Activated naive CD4-positive, alpha-beta T cell treated with anti-CD3 and anti-CD28 coated beads, Interleukin-2, amount 10 ng/mL, durations not matched to agents 7 days and 5 days (primary cell): Measurements from ENCODE around the gene MGAT5.
A peak's percentile ranks its signal among the peaks of the same experiment; 100 is the strongest.

Experiments
- CTCF ChIA-PET: fragments of 350-600 bp; sonication (Branson Sonifier 250); formaldehyde crosslinking; loops from one replicate; lab custom pipeline; 2021; ENCODE audit warnings: antibody characterized with exemption; lab: Charles Lee
- DNase-seq: peaks from one replicate; pipeline ENCODE4 v3.0.0-alpha.2; 2020
- H3K27ac Mint-ChIP-seq: one replicate; pipeline ENCODE4 v1.8.0; 2021; ENCODE audit warnings: mild to moderate bottlenecking, moderate library complexity, mixed read lengths
- H3K27me3 Mint-ChIP-seq: one replicate; pipeline ENCODE4 v1.8.0; 2021; ENCODE audit warnings: mild to moderate bottlenecking, mixed read lengths
- H3K36me3 Mint-ChIP-seq: one replicate; pipeline ENCODE4 v1.8.0; 2021; ENCODE audit warnings: mixed read lengths
- H3K4me1 Mint-ChIP-seq: one replicate; pipeline ENCODE4 v1.8.0; 2021; ENCODE audit warnings: mixed read lengths
- H3K4me3 Mint-ChIP-seq: one replicate; pipeline ENCODE4 v1.8.0; 2021; ENCODE audit warnings: mild to moderate bottlenecking, moderate library complexity, mixed read lengths
- H3K9me3 Mint-ChIP-seq: one replicate; pipeline ENCODE4 v1.8.0; 2021; ENCODE audit warnings: mixed read lengths

MGAT5 gene, protein sequence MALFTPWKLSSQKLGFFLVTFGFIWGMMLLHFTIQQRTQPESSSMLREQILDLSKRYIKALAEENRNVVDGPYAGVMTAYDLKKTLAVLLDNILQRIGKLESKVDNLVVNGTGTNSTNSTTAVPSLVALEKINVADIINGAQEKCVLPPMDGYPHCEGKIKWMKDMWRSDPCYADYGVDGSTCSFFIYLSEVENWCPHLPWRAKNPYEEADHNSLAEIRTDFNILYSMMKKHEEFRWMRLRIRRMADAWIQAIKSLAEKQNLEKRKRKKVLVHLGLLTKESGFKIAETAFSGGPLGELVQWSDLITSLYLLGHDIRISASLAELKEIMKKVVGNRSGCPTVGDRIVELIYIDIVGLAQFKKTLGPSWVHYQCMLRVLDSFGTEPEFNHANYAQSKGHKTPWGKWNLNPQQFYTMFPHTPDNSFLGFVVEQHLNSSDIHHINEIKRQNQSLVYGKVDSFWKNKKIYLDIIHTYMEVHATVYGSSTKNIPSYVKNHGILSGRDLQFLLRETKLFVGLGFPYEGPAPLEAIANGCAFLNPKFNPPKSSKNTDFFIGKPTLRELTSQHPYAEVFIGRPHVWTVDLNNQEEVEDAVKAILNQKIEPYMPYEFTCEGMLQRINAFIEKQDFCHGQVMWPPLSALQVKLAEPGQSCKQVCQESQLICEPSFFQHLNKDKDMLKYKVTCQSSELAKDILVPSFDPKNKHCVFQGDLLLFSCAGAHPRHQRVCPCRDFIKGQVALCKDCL

DNA sequence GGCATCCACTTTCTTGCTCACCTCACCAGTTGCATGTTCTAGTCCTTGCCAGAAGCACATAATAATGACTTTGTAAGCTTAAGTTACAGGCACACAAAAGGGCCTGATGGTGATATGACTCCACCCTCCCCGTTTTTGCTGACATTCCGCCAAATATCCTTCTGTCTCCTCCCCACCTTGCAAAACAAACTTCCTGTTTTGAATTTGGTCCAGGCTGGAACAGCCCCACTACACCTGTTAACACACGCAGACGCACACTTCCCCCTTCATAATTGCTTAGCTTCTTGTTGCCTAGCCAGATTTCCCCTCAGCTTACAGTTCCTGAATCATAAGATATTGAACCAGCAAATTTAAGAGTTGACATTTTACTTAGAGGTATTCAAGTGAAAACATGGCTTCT lies at the start of gene MGAT5:
Gene MGAT5 (plus strand): TSS at position 269 of the 400 bp plus-strand sequence. CDS start 332 bp downstream, outside the sequence.
- no peak for DNase-seq
- CTCF ChIA-PET = interaction anchor here (0.8 to 3.2 kb wide), 10 partner anchors 8 to 157 kb away, joined by 3 to 8 read pairs (median 3); no protein-coding TSS in a partner anchor
- H3K36me3 Mint-ChIP-seq = peaks cover 30% of the 10 kb centered on the region
- H3K4me3 Mint-ChIP-seq = no peak within 1 kb of the TSS
- H3K4me1 Mint-ChIP-seq = peaks cover 86% of the 10 kb centered on the region
- no peaks in the 10 kb centered on the region for H3K27me3 Mint-ChIP-seq
- peak within 1 kb of the TSS; percentile 35 for H3K27ac Mint-ChIP-seq
- no peaks in the 10 kb centered on the region for H3K9me3 Mint-ChIP-seq

DNA sequence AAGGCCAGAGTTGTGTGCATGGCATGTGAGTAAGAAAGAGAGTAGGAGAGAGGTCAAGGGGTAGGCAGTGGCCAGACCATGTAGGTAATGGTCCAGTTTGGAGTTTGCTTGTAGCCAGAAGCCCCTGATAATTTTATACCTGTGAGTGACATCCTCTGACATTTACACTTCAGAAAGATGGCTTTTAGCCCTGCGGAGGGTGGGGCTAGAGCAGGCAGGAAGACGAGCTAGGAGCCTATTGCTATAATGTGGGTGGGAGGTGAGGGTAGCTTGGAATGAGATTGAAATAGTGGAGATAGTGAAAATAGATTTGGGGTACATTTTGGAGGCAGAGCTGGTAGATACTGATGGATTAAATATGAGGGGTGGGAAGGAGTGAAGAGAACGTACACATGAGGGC lies 48.8 kb upstream of the MGAT5 start:
- CTCF ChIA-PET = interaction anchor here (3.9 to 4.8 kb wide), 2 partner anchors 39 to 86 kb away, joined by 23 to 79 read pairs; no protein-coding TSS in a partner anchor
- Mint-ChIP-seq H3K9me3 (no peaks in the 10 kb centered on the region), H3K27ac (no peak overlapping the region), H3K4me3 (no peak overlapping the region), H3K27me3 (no peaks in the 10 kb centered on the region), H3K4me1 (peaks cover 15% of the 10 kb centered on the region), H3K36me3 (no peaks in the 10 kb centered on the region)
- no peak for DNase-seq

DNA sequence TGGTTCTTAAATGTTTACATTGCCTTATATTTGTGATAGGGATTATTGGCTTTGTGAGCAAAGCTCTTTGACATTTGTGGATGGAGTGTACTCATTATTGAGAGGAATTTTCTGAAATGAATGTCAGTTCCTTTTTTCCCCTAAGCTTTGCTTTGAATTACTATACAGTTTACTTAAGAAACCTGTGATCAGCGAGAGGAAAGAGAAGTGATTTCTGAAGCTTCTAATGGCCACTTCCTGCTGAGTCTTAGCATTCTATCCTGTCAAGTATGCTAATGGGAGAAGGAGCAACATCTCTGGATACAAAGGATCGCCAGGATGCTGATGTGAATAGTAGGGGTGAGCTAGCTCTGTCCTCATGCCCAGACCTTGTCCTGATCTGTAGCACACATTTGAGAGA lies 47.8 kb upstream of the MGAT5 start:
- Mint-ChIP-seq H3K27me3 (no peaks in the 10 kb centered on the region), H3K36me3 (no peaks in the 10 kb centered on the region), H3K4me1 (peaks cover 14% of the 10 kb centered on the region), H3K9me3 (no peaks in the 10 kb centered on the region), H3K27ac (no peak overlapping the region), H3K4me3 (no peak overlapping the region)
- CTCF ChIA-PET = interaction anchor here (0.9 to 4.8 kb wide), 7 partner anchors 9 to 319 kb away, joined by 3 to 79 read pairs (median 9); no protein-coding TSS in a partner anchor
- DNase-seq = no peak

DNA sequence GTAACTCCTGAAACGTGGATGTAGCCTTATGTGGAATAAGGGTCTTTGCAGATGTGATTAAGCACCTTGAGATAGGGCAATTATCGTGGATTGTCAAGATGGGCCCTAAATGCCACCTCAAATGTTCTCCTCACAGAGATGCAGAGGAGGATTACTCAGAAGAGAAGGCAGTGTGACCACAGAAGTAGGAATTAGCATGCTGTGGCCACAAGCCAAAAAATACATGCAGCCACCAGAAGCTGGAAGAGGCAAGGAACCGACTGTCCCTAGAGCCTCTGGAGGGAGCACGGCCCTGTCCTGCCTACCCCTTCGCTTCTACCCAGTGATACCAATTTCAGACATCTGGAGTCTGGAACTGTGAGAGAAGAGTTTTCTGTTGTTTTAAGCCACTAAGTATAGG lies 47.3 kb upstream of the MGAT5 start:
- Mint-ChIP-seq H3K4me1 (peaks cover 13% of the 10 kb centered on the region), H3K27ac (no peak overlapping the region), H3K27me3 (no peaks in the 10 kb centered on the region), H3K4me3 (no peak overlapping the region), H3K9me3 (no peaks in the 10 kb centered on the region), H3K36me3 (no peaks in the 10 kb centered on the region)
- CTCF ChIA-PET = interaction anchor here (0.9 to 4.8 kb wide), 11 partner anchors 9 to 322 kb away, joined by 3 to 79 read pairs (median 7); no protein-coding TSS in a partner anchor
- DNase-seq = no peak

DNA sequence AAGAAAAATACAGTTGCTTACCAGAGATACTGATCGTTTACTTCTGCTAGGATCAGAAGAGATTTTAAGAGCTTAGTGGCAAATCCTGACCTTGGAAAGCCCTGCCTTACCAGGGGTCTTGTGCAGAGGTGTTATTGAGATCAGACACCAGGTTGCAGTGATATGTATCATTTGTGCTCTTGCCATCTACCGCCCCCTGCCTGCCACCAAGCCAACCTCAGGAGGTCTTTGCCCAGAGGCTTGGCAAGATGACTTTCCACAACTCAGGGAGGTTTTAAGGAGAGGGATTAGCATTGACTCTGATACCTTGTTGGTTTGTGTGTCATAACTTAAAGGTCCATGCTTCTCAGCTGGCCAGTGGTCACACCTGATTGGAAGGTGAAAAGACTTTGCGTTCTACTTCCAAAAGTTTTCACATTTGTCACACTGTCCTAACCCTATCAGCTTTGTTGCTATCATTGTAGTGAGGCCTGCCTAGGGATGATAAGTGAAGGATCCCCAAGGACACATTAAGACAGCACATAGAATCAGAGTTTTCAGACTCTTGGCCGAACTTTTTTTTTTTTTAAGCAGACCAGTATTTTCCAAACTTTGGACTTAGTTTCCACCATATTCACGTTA lies 46.2 kb upstream of the MGAT5 start:
- Mint-ChIP-seq H3K4me3 (no peak overlapping the region), H3K27ac (no peak overlapping the region), H3K36me3 (no peaks in the 10 kb centered on the region), H3K9me3 (no peaks in the 10 kb centered on the region), H3K4me1 (peaks cover 8% of the 10 kb centered on the region), H3K27me3 (no peaks in the 10 kb centered on the region)
- peak; percentile 75 for DNase-seq
- CTCF ChIA-PET = interaction anchor here (0.7 to 4.8 kb wide), 15 partner anchors 8 to 323 kb away, joined by 3 to 79 read pairs (median 6); no protein-coding TSS in a partner anchor

DNA sequence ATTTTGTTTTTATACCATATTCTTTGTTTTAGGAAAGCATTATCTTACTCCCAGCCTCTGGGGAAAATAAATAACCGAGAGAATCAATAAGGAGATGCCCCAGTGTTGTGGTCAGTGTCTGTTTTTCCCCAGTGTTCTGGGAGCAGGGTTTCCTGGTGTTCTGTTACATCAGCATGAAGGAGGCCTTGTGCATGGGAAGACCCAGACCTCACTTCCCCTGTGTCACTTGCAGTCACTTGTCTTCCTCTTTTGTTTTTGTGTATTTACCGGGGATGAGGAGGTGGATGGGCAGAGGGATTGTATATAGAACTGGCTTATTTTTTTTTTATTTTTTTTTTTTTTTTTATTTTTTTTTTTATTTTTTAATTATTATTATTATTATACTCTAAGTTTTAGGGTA lies 45.0 kb upstream of the MGAT5 start:
- H3K4me1 Mint-ChIP-seq = peaks cover 7% of the 10 kb centered on the region
- H3K36me3 Mint-ChIP-seq = no peaks in the 10 kb centered on the region
- no peak overlapping the region for H3K4me3 Mint-ChIP-seq
- DNase-seq = no peak
- H3K9me3 Mint-ChIP-seq = no peaks in the 10 kb centered on the region
- CTCF ChIA-PET = interaction anchor here (1.2 to 4.8 kb wide), 4 partner anchors 10 to 90 kb away, joined by 3 to 79 read pairs (median 14); no protein-coding TSS in a partner anchor
- H3K27me3 Mint-ChIP-seq = no peaks in the 10 kb centered on the region
- H3K27ac Mint-ChIP-seq = no peak overlapping the region

DNA sequence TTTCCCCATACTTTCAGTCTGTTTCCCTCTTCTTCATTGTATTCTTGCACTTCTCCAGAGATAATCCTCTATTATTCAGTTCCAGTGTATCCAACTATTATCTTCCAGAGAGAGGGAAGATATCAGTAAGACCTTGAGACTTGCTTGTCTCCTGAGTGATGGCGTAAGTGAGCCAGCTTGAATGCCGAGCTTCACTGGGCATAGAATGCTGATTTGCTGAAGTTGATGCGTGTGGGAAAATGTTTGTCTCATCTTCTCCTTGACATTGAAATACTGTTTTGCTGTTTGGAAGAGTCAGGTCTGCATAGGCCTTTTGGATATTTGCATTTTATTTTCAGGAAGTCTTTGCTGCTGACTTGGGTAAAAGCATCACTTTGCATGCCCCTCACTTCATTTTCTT lies 41.1 kb upstream of the MGAT5 start:
- CTCF ChIA-PET = no interaction called here
- H3K4me1 Mint-ChIP-seq = peaks cover 18% of the 10 kb centered on the region
- DNase-seq = no peak
- no peak overlapping the region for H3K4me3 Mint-ChIP-seq
- no peaks in the 10 kb centered on the region for H3K27me3 Mint-ChIP-seq
- H3K9me3 Mint-ChIP-seq = no peaks in the 10 kb centered on the region
- H3K36me3 Mint-ChIP-seq = peaks cover 7% of the 10 kb centered on the region
- no peak overlapping the region for H3K27ac Mint-ChIP-seq

DNA sequence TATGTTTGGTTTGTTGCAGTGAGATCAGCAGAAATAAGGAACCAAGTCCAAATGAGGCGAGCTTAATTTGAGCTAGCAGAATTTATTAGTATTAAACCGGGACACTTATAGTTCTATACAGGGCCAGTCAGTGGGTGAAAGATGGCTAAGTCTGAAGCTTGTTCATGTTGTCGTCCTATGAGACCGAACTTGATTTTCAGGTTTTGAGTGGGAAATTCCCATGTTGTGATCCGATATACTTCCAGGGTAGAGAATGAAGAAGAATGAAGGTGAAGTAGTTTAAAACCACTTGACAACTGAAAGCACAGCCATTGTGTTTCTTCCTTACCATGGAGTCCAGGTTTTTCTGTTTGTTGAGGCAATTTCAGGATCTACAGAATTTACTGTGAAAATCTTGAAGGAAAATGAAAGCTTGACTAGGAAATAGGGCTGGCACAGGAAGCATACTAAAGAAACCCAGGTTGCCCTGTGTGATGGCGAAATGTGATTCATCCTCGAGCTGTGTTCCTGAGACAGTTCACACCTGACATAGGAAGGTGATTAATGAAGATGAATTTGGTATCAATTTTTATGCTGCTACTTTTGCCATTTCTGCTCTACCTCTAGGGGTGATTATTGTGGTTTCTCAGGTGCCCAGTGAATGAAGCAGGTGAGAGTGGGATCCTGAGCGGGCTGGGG lies 37.6 kb upstream of the MGAT5 start:
- DNase-seq = no peak
- CTCF ChIA-PET = interaction anchor here (0.8 to 2.2 kb wide), 6 partner anchors 10 to 195 kb away, joined by 3 to 9 read pairs (median 5); no protein-coding TSS in a partner anchor
- H3K27me3 Mint-ChIP-seq = no peaks in the 10 kb centered on the region
- H3K4me3 Mint-ChIP-seq = no peak overlapping the region
- peaks cover 49% of the 10 kb centered on the region for H3K4me1 Mint-ChIP-seq
- peaks cover 7% of the 10 kb centered on the region for H3K36me3 Mint-ChIP-seq
- no peak overlapping the region for H3K27ac Mint-ChIP-seq
- no peaks in the 10 kb centered on the region for H3K9me3 Mint-ChIP-seq

DNA sequence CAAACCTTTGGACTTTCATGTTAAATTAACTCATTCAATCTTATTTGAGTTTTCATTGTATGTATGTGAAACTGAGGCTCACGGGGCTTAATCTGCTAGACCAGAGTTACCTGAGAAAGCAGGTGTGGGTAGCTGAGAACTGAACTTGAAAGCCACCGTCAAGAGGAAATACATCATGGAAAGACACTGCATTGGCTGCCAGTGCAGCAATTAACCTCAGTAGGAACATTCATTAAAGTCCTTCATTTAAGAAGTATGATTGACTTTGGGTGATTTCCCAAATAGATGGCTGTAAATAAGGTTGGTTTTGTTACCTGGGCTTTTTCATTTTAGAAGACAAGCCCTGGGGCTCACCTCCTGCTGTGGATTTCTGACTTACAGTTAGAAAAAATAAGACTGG lies 36.5 kb upstream of the MGAT5 start:
- H3K9me3 Mint-ChIP-seq = no peaks in the 10 kb centered on the region
- H3K27ac Mint-ChIP-seq = peak overlapping the region; percentile 2
- no peaks in the 10 kb centered on the region for H3K27me3 Mint-ChIP-seq
- no peak overlapping the region for H3K4me3 Mint-ChIP-seq
- DNase-seq = no peak
- CTCF ChIA-PET = interaction anchor here (0.9 to 1.6 kb wide), 3 partner anchors 28 to 195 kb away, joined by 4 to 6 read pairs (median 5); no protein-coding TSS in a partner anchor
- peaks cover 7% of the 10 kb centered on the region for H3K36me3 Mint-ChIP-seq
- H3K4me1 Mint-ChIP-seq = peaks cover 49% of the 10 kb centered on the region

DNA sequence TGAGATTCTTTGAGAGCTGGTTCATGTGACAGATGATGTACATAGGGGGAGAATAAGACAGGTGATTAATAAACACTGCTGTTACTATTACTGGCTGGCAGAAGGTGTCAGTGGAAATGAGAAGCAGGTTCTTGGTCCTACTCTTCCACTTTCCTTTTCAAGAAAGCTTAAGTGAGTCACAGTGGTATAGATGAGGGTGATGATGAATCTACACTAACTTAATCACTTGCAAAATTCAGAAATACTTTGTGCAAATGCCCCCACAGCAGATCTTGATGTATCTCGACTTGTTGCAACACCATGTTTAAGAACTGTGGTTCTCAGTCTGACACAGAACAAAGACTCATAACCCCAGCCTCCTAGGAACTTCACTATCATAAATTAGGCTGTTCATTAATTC lies 35.9 kb upstream of the MGAT5 start:
- CTCF ChIA-PET = interaction anchor here (0.7 to 1.6 kb wide), 4 partner anchors 10 to 194 kb away, joined by 4 to 6 read pairs (median 6); no protein-coding TSS in a partner anchor
- H3K36me3 Mint-ChIP-seq = peaks cover 7% of the 10 kb centered on the region
- peaks cover 49% of the 10 kb centered on the region for H3K4me1 Mint-ChIP-seq
- no peak overlapping the region for H3K4me3 Mint-ChIP-seq
- peak overlapping the region; percentile 2 for H3K27ac Mint-ChIP-seq
- H3K9me3 Mint-ChIP-seq = no peaks in the 10 kb centered on the region
- no peaks in the 10 kb centered on the region for H3K27me3 Mint-ChIP-seq
- no peak for DNase-seq

DNA sequence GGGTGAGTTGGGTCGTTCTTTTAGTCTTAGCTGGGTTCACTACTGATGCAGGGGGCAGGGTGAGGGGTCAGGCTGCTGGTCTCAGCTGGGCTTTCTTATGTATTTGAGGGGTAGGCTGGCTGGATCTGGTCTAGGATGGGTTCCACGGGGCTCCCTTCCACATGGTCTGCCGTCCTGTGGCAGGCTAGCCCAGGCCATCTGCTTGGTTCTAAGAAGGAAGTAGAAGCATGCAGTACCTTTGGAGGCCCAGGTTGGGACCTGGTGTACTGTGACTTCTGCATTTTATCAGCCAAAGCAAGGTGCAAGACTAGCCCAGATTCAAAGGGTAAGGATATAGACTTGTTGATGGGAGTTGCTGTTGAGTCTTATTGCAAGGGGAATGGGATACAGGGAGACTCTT lies 35.5 kb upstream of the MGAT5 start:
- Mint-ChIP-seq H3K9me3 (no peaks in the 10 kb centered on the region), H3K27me3 (no peaks in the 10 kb centered on the region), H3K27ac (peak overlapping the region; percentile 2), H3K36me3 (peaks cover 7% of the 10 kb centered on the region), H3K4me1 (peaks cover 49% of the 10 kb centered on the region), H3K4me3 (peak overlapping the region; percentile 13)
- CTCF ChIA-PET = interaction anchor here (0.7 to 2.0 kb wide), 7 partner anchors 10 to 194 kb away, joined by 3 to 8 read pairs (median 5); no protein-coding TSS in a partner anchor
- DNase-seq = no peak

DNA sequence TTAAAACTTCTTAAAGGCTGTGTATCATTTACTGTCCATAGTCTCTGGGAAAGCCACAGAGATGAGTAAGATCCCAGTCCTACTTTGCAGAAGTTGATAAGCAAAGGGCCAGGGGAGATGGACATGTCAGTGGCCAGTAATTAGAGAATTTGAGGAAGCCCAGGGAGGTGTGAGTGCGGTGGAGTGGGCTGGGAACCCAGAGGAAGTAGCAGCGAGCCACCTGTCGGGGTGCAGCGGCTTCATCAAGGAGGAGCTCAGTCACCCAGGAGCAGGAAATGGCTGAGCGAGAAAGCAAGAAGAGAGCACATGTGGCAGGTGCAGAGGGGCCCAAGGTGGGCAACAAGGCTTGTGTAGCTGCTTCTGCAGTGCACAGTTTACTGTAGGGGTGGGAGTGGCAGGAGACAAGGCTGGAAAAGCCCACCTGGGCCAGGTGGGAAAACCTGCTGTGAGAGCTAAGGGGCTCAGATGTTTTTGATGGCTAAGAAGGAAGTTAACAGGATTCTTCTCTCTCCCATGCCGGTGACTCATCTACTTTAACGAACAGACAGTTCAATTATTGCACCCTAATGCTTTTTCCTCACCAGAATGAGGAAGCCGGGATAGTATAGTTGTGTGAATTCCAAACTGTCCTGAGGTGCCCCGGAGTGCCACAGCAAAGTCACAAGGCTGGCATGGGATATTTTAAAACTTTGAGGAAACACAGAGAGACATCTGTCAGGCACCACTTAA lies 34.8 kb upstream of the MGAT5 start:
- peaks cover 7% of the 10 kb centered on the region for H3K36me3 Mint-ChIP-seq
- peaks cover 49% of the 10 kb centered on the region for H3K4me1 Mint-ChIP-seq
- DNase-seq = peak; percentile 61
- H3K9me3 Mint-ChIP-seq = no peaks in the 10 kb centered on the region
- H3K27me3 Mint-ChIP-seq = no peaks in the 10 kb centered on the region
- CTCF ChIA-PET = interaction anchor here (0.8 to 2.0 kb wide), 6 partner anchors 10 to 192 kb away, joined by 3 to 8 read pairs (median 3); no protein-coding TSS in a partner anchor
- H3K27ac Mint-ChIP-seq = peak overlapping the region; percentile 72
- peak overlapping the region; percentile 11 for H3K4me3 Mint-ChIP-seq
